Naive thymus-derived CD4-positive, alpha-beta T cell (primary cell): Measurements from ENCODE around the gene NEDD1. TPM values are rescaled to one million over a fixed set of nuclear protein-coding genes. Genes with fewer than 3 reads are reported as not detected.

Experiments
- ATAC-seq: fragments of 150-1000 bp; cut with Tn5 transposase; 2 replicates; pipeline ENCODE4 v1.10.0; 2021; ENCODE audit warnings: mild to moderate bottlenecking, moderate library complexity
- CTCF ChIA-PET: fragments of 350-600 bp; sonication (Branson Sonifier 250); formaldehyde crosslinking; loops from one replicate; lab custom pipeline; 2021; ENCODE audit warnings: antibody characterized with exemption; lab: Charles Lee
- POLR2A ChIA-PET: fragments of 350-600 bp; sonication (Branson Sonifier 250); formaldehyde crosslinking; loops from one replicate; lab custom pipeline; 2021; ENCODE audit warnings: antibody characterized with exemption, inconsistent platforms; lab: Charles Lee
- DNase-seq, 9 donors: peaks; one replicate each; pipeline versions ENCODE4 v3.0.0 to v3.0.0-alpha.2; 2020 to 2022; ENCODE audit warnings: mixed read lengths in 1 of 9
- H3K27ac ChIP-seq: one replicate; pipeline ENCODE4 v1.7.0; 2013; ENCODE audit warnings: mild to moderate bottlenecking, low read depth, low read length, moderate library complexity
- H3K27me3 ChIP-seq, 2 donors: one replicate each; pipeline ENCODE4 v1.7.0; 2013; ENCODE audit warnings: low read length in 2 of 2, mild to moderate bottlenecking in 2 of 2, moderate library complexity in 2 of 2; ENCODE audit not compliant: control insufficient read depth in 2 of 2, insufficient read depth in 2 of 2
- H3K36me3 ChIP-seq, 3 experiments: 1 replicate in 2 of 3; 2 replicates in 1 of 3; pipeline ENCODE4 v1.7.0; 2013; ENCODE audit warnings: low read length in 3 of 3, mild to moderate bottlenecking in 3 of 3, moderate library complexity in 1 of 3; ENCODE audit not compliant: insufficient read depth in 3 of 3, control insufficient read depth in 2 of 3
- H3K4me1 ChIP-seq, 2 donors: one replicate each; pipeline ENCODE4 v1.7.0; 2013; ENCODE audit warnings: low read length in 2 of 2, mild to moderate bottlenecking in 2 of 2, moderate library complexity in 1 of 2; ENCODE audit not compliant: control insufficient read depth in 2 of 2, insufficient read depth in 2 of 2
- H3K4me3 ChIP-seq: 2 replicates; pipeline ENCODE4 v1.7.0; 2013; ENCODE audit warnings: mild to moderate bottlenecking, low read length
- H3K9me3 ChIP-seq, 3 experiments: 1 replicate in 2 of 3; 2 replicates in 1 of 3; pipeline ENCODE4 v1.7.0; 2013; ENCODE audit warnings: low read length in 3 of 3; ENCODE audit not compliant: control insufficient read depth in 2 of 3
- H3K27ac Mint-ChIP-seq, 9 donors: one replicate each; pipeline ENCODE4 v1.8.0; 2020 to 2022; ENCODE audit warnings: mixed read lengths in 9 of 9, mild to moderate bottlenecking in 8 of 9, moderate library complexity in 5 of 9, inconsistent platforms in 2 of 9
- H3K27me3 Mint-ChIP-seq, 5 donors: one replicate each; pipeline ENCODE4 v1.8.0; 2021 to 2022; ENCODE audit warnings: mixed read lengths in 5 of 5, mild to moderate bottlenecking in 1 of 5
- H3K36me3 Mint-ChIP-seq, 5 donors: one replicate each; pipeline ENCODE4 v1.8.0; 2020 to 2022; ENCODE audit warnings: mixed read lengths in 5 of 5, mild to moderate bottlenecking in 3 of 5, inconsistent platforms in 1 of 5
- H3K4me1 Mint-ChIP-seq, 7 donors: one replicate each; pipeline ENCODE4 v1.8.0; 2020 to 2022; ENCODE audit warnings: mixed read lengths in 7 of 7, mild to moderate bottlenecking in 3 of 7, inconsistent platforms in 1 of 7
- H3K4me3 Mint-ChIP-seq, 10 donors: one replicate each; pipeline ENCODE4 v1.8.0; 2020 to 2022; ENCODE audit warnings: mild to moderate bottlenecking in 10 of 10, mixed read lengths in 10 of 10, moderate library complexity in 6 of 10, inconsistent platforms in 2 of 10
- H3K9me3 Mint-ChIP-seq, 11 donors: one replicate each; pipeline ENCODE4 v1.8.0; 2020 to 2022; ENCODE audit warnings: mixed read lengths in 11 of 11, mild to moderate bottlenecking in 4 of 11, inconsistent platforms in 1 of 11, moderate library complexity in 1 of 11
- intact Hi-C, 2 donors: fragments of 100-400 bp; cut with micrococcal nuclease; formaldehyde crosslinking; loops; one replicate each; pipeline ENCODE4 v1.15.1; 2023
- polyA plus RNA-seq, 2 donors: library from polyadenylated mRNA; unstranded; fragments of 300-500 nt; fragmentation: Illumina TruSeq; gene quantifications; one replicate each; pipeline ENCODE4 v1.2.3, GENCODE V29; 2021
- total RNA-seq, 6 experiments: library from RNA in 5 of 6; stranded (reverse) in 5 of 6; gene quantifications; 1 replicate in 5 of 6; 2 replicates in 1 of 6; pipeline ENCODE4 v1.2.3 and lab custom pipeline; 2021 to 2026

Gene NEDD1
- total and polyA plus RNA-seq, 7 experiments from 2014 or later: 18.3 to 52.4 (median 24.1) TPM

DNA sequence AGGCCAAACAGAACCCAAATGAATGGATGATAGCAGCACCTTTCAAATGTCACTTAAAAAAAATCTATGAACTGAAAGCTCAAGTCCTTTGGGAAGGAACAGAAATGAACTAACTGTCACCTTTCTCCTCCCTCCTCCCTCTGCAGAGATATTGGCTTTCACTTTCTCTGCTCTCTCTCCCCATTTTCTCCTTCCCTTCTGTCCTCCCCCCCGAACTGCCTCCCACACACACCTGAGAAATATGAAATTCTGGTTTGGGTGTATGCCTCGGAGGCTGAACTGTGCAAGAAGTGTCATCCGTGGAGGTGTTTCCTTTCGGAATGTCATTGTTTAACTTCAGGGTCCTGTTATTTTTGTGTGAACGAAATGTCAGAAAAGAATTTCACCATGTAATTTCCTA is 87.8 kb downstream of the NEDD1 start:
- intact Hi-C loops: no loop called here
- Mint-ChIP-seq H3K9me3 (peaks cover 0 to 1% (median 0%) of the 10 kb centered on the region in 11 donors), H3K36me3 (no peaks in the 10 kb centered on the region), H3K4me1 (no peaks in the 10 kb centered on the region), H3K27ac (no peak overlapping the region), H3K4me3 (no peak overlapping the region), H3K27me3 (peaks cover 10 to 44% (median 32%) of the 10 kb centered on the region in 5 donors)
- H3K27ac ChIP-seq: no peak overlapping the region
- H3K4me1 ChIP-seq: no peaks in the 10 kb centered on the region
- POLR2A ChIA-PET: no interaction called here
- H3K4me3 ChIP-seq: no peak overlapping the region
- CTCF ChIA-PET: interaction anchor here (0.7 kb wide), 1 partner anchor 184 kb away, joined by 4 read pairs; no protein-coding TSS in a partner anchor
- H3K36me3 ChIP-seq: no peaks in the 10 kb centered on the region
- DNase-seq: no peak
- no peak for ATAC-seq
- no peaks in the 10 kb centered on the region for H3K9me3 ChIP-seq
- H3K27me3 ChIP-seq: no peaks in the 10 kb centered on the region

DNA sequence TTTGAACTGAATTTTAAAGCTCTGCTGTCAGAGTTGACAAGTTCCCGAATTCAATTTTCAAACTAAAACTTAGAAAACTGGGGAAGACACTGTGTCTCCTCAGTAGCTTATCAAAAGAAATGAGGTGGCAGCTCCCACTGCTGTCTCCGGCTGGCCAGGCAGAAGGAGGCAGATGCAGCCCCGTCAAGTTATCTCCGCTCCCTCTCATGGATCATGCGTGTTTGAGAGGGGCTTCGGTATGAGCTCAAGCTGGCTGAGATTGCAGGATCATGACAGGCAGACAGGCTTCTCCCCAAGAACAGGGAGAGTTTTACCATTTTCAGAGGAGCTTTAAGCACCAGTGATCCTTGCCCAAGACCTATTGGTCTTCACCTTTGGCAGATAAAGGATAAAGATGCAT is 88.8 kb downstream of the NEDD1 start:
- no peaks in the 10 kb centered on the region for H3K9me3 ChIP-seq
- Mint-ChIP-seq H3K4me3 (no peak overlapping the region), H3K27me3 (peaks cover 16 to 48% (median 31%) of the 10 kb centered on the region in 5 donors), H3K36me3 (no peaks in the 10 kb centered on the region), H3K27ac (no peak overlapping the region), H3K4me1 (no peaks in the 10 kb centered on the region), H3K9me3 (peaks cover 0 to 1% (median 0%) of the 10 kb centered on the region in 11 donors)
- no peak overlapping the region for H3K4me3 ChIP-seq
- no peak for DNase-seq
- intact Hi-C loops: no loop called here
- CTCF ChIA-PET: no interaction called here
- no peaks in the 10 kb centered on the region for H3K4me1 ChIP-seq
- H3K27me3 ChIP-seq: no peaks in the 10 kb centered on the region
- no peak overlapping the region for H3K27ac ChIP-seq
- ATAC-seq: no peak
- POLR2A ChIA-PET: no interaction called here
- H3K36me3 ChIP-seq: no peaks in the 10 kb centered on the region

DNA sequence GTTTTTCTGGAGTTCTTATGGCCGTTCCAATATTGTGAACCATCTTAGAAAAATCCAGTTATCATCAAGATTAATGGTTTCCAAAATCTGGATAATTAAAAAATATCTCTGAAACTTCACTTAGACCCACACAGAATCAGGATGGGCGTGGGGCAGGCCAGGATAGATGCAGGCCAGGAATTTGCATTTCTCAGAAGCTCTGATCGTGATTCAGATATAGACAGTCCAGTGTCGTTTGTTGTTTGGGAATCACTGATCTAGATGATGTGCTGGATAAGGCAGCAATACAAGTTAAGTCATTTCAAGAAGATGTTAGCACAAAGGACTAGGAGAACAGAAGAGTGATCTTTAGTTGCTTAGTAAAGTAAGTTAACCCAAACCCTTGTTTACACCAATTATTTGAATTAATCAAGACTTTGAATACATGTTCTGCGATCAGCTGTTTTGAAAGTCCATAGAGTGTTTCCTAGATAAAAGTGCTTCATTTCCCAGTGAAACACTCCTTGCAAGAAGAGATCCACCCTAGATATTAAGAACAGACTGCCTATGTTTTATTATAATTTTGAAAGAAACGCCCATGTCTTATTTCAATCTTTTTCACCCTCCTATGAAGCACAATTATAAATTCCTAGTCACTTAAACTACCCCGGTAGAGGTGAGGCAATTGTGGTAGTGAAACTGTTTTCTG is 90.9 kb downstream of the NEDD1 start:
- CTCF ChIA-PET: no interaction called here

DNA sequence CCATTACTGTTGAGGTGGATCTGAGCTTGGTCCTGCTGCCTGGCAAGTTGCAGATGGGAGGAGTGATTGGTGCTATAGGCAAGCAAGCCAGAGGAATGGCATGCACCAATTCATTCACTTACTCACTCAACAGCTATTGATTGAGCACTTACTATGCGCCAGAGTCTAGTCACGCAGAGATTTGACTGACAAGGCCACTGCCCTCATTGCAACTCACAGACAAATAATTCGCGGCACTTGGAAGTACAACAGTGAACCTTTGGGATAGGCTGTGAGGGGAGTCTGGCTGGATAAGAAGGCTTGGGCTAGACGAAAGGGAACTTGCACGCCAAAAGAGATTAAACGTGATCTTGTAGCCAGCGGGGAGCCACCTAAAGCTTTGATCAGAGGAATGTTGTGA is 96.2 kb downstream of the NEDD1 start:
- no peaks in the 10 kb centered on the region for H3K36me3 Mint-ChIP-seq
- H3K36me3 ChIP-seq: no peaks in the 10 kb centered on the region
- no peaks in the 10 kb centered on the region for H3K9me3 ChIP-seq
- no peak overlapping the region for H3K27ac Mint-ChIP-seq
- CTCF ChIA-PET: no interaction called here
- no peak overlapping the region for H3K4me3 ChIP-seq
- H3K4me3 Mint-ChIP-seq: no peak overlapping the region
- no peak for ATAC-seq
- H3K27me3 Mint-ChIP-seq: peaks cover 15 to 37% (median 22%) of the 10 kb centered on the region in 5 donors
- H3K27me3 ChIP-seq: no peaks in the 10 kb centered on the region
- H3K9me3 Mint-ChIP-seq: no peaks in the 10 kb centered on the region
- no peaks in the 10 kb centered on the region for H3K4me1 Mint-ChIP-seq
- no peak overlapping the region for H3K27ac ChIP-seq
- no peaks in the 10 kb centered on the region for H3K4me1 ChIP-seq
- intact Hi-C loops: no loop called here
- no peak for DNase-seq
- POLR2A ChIA-PET: no interaction called here

More for the DNA sequence above, 90.9 kb downstream of the NEDD1 start:
- H3K9me3 Mint-ChIP-seq: peaks cover 0 to 1% (median 0%) of the 10 kb centered on the region in 11 donors
- peaks cover 16 to 45% (median 24%) of the 10 kb centered on the region in 5 donors for H3K27me3 Mint-ChIP-seq
- H3K27ac Mint-ChIP-seq: no peak overlapping the region
- no peaks in the 10 kb centered on the region for H3K36me3 Mint-ChIP-seq
- H3K4me3 ChIP-seq: no peak overlapping the region
- no peaks in the 10 kb centered on the region for H3K27me3 ChIP-seq
- ATAC-seq: no peak
- POLR2A ChIA-PET: no interaction called here
- H3K36me3 ChIP-seq: no peaks in the 10 kb centered on the region
- no peaks in the 10 kb centered on the region for H3K4me1 Mint-ChIP-seq
- intact Hi-C loops: no loop called here
- no peak overlapping the region for H3K4me3 Mint-ChIP-seq
- no peaks in the 10 kb centered on the region for H3K9me3 ChIP-seq
- H3K27ac ChIP-seq: no peak overlapping the region
- DNase-seq: no peak
- H3K4me1 ChIP-seq: no peaks in the 10 kb centered on the region
